PFSK-1 (cell line): ENCODE measurements around the gene ISM2.

Source experiments
- FOXP2 ChIP-seq: optimal IDR thresholded peaks from 2 replicates; pipeline ENCODE3; 2011; ENCODE audit warnings: borderline replicate concordance, control low read depth, inconsistent platforms; ENCODE audit not compliant: insufficient read depth; ENCODE audit errors: extremely low read length, extremely low read depth
- POLR2AphosphoS5 ChIP-seq: IDR thresholded peaks from 2 replicates; pipeline ENCODE4 v1.6.1; 2012; ENCODE audit warnings: low read depth, mild to moderate bottlenecking, control low read depth, low read length, moderate library complexity
- SIN3A ChIP-seq: IDR thresholded peaks from 2 replicates; pipeline ENCODE4 v1.6.1; 2012; ENCODE audit warnings: mild to moderate bottlenecking, low read length, moderate library complexity, borderline replicate concordance; ENCODE audit not compliant: insufficient read depth
- TAF1 ChIP-seq: IDR thresholded peaks from 2 replicates; pipeline ENCODE4 v1.6.1; 2012; ENCODE audit warnings: low read length, control low read depth, borderline replicate concordance; ENCODE audit not compliant: insufficient read depth

DNA sequence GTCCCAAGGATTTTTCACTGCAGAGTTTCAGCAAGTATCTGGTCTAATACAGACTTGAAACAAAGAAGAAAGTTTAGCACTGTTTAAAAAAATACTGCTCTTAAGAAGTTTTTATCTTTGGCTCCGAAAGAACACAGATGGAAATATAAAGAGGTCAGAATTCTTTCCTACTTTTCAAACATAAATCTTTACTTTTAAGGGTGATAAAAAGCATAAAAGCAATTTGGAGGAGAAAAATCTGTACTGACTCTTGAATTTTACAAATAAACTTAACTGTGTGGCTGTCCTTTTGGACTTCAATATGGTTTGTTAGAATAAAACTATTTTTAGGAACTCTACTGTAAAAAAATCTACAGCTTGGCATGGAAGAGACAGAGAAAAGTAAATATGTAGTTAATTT lies 27.6 kb upstream of the ISM2 start:
- TF ChIP-seq FOXP2 (no peak), TAF1 (no peak), POLR2AphosphoS5 (no peak), SIN3A (no peak)
